PC-9 (cell line): ENCODE results near the gene PRDM16. TPM values are rescaled to one million over a fixed set of nuclear protein-coding genes. Genes with fewer than 3 reads are reported as not detected.

ENCODE experiments used
- BruUV-seq: library from RNA; stranded (reverse); fragments of 400-500 nt; replicated peaks from 2 replicates; lab custom pipeline; 2021; lab: Mats Ljungman, UMichigan
- CTCF ChIA-PET: fragments of 300-600 bp; sonication (Branson Sonifier 250); formaldehyde crosslinking; loops from one replicate; lab custom pipeline; 2022; ENCODE audit warnings: antibody characterized with exemption; lab: Charles Lee
- POLR2A ChIA-PET: fragments of 300-600 bp; sonication (Branson Sonifier 250); formaldehyde crosslinking; loops from one replicate; lab custom pipeline; 2022; ENCODE audit warnings: antibody characterized with exemption; ENCODE audit not compliant: unreplicated experiment; lab: Charles Lee
- DNase-seq, 2 experiments: peaks; one replicate each; pipeline versions ENCODE4 v3.0.0 to v3.0.0-alpha.2; 2015 to 2022; ENCODE audit warnings: mixed read lengths in 1 of 2
- H2AFZ ChIP-seq: fragments of 200-600 bp; sonication (generic); 2 replicates; pipeline ENCODE4 v1.8.1; 2017; ENCODE audit warnings: antibody characterized with exemption
- H3F3A ChIP-seq: fragments of 200-600 bp; sonication (generic); 2 replicates; pipeline ENCODE4 v1.8.1; 2017; ENCODE audit warnings: antibody characterized with exemption, mild to moderate bottlenecking, low read depth; ENCODE audit not compliant: insufficient read depth
- H3K27ac ChIP-seq: fragments of 200-600 bp; sonication (generic); 2 replicates; pipeline ENCODE4 v1.6.1; 2016; ENCODE audit warnings: mixed run types
- H3K27me3 ChIP-seq: fragments of 200-600 bp; sonication (generic); 2 replicates; pipeline ENCODE4 v1.6.1; 2016; ENCODE audit warnings: low read depth, mixed run types; ENCODE audit not compliant: insufficient read depth
- H3K36me3 ChIP-seq: fragments of 200-600 bp; sonication (generic); 2 replicates; pipeline ENCODE4 v1.6.1; 2016; ENCODE audit warnings: low read depth, mixed run types
- H3K4me1 ChIP-seq: fragments of 200-600 bp; sonication (generic); replicated peaks from 2 replicates; pipeline ENCODE4 v1.6.1; 2016; ENCODE audit warnings: mixed run types; ENCODE audit not compliant: insufficient read depth
- H3K4me2 ChIP-seq: fragments of 200-600 bp; sonication (generic); 2 replicates; pipeline ENCODE4 v1.6.1; 2017; ENCODE audit warnings: mixed run types
- H3K4me3 ChIP-seq: fragments of 200-600 bp; sonication (generic); 2 replicates; pipeline ENCODE4 v1.6.1; 2016; ENCODE audit warnings: mixed run types
- H3K79me2 ChIP-seq: fragments of 200-600 bp; sonication (generic); 2 replicates; pipeline ENCODE4 v1.6.1; 2017; ENCODE audit warnings: low read depth, mixed run types
- H3K9me2 ChIP-seq: fragments of 200-600 bp; sonication (generic); 2 replicates; pipeline ENCODE4 v1.8.1; 2017; ENCODE audit warnings: mild to moderate bottlenecking; ENCODE audit not compliant: insufficient read depth
- H3K9me3 ChIP-seq: fragments of 200-600 bp; sonication (generic); 2 replicates; pipeline ENCODE4 v1.8.1; 2016; ENCODE audit warnings: low read depth; ENCODE audit not compliant: insufficient read depth
- H4K20me1 ChIP-seq: fragments of 200-600 bp; sonication (generic); 2 replicates; pipeline ENCODE4 v1.8.1; 2017; ENCODE audit not compliant: insufficient read depth
- EZH2 ChIP-seq: fragments of 200-600 bp; sonication (generic); IDR thresholded peaks from 2 replicates; pipeline ENCODE4 v1.8.0; 2017; ENCODE audit warnings: antibody characterized with exemption, low read depth
- intact Hi-C: fragments of 100-400 bp; cut with micrococcal nuclease; formaldehyde crosslinking; loops from one replicate; pipeline ENCODE4 v1.10.0; 2022; ENCODE audit not compliant: unreplicated experiment
- total RNA-seq: library from RNA; stranded (reverse); gene quantifications from 2 replicates; pipeline ENCODE4 v1.2.3, GENCODE V29; 2021
- TF ChIP-seq, protein P1 (sequence below): fragments of 200-600 bp; sonication (generic); conservative IDR thresholded peaks from 2 replicates; pipeline ENCODE4 v1.6.1; 2017; ENCODE audit warnings: mixed run types, antibody characterized with exemption, mild to moderate bottlenecking, moderate library complexity

The PRDM16 gene
- total RNA-seq, 1 experiment from 2014 or later = not detected

DNA sequence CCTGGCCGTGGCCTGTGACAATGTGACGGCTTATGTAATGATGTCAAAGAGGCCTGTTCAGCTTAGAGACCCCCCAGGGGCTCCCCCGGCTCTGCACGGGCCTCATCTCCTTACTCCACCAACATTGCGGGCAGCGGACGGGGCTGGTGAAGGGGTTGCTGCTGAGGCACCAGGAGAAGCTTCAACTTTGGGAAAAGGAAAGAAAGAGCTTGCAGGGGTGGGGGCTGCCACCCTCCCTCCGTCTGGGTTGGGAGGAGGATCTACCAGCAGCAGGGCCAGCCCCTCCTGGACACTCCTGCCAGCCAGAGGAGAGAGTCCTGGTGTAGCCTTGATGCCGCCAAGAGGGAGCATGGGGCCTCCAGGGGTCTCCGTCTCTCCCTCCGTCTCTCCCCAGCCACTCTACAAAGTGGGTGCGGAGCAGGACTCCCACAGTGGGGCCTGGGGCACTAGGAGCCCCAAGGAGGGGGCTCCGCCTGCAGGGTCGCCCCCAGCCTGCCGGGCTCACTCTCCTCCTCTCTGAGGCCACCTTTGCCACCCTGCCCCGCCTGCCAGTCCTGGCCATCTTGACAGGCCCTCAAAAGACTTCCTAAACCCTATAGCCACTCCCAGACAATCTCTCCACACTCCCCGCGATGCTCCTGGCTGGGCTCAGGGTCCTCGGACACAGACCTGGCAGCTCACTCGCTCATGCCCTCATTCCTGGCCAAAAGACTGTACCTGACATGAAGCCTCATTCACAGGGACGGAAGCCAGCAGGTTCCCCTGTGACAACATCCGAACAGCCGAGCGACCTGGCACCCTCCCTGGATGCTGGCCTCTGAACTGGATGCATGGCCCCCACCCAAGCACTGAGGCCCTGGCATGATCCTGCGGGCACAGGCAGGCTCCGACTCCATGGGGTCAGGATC, 255.0 kb downstream of the PRDM16 start:
- no peak for DNase-seq
- BruUV-seq = no TSS peak
- H3K4me3 ChIP-seq = no peak overlapping the region
- no peaks in the 10 kb centered on the region for H3K9me3 ChIP-seq
- no peaks in the 10 kb centered on the region for H3K9me2 ChIP-seq
- no peaks in the 10 kb centered on the region for H3K4me1 ChIP-seq
- peaks cover 74% of the 10 kb centered on the region for H3K27me3 ChIP-seq
- ChIA-PET CTCF (interaction anchor here (0.6 kb wide), 1 partner anchor 302 kb away, joined by 23 read pairs; no protein-coding TSS in a partner anchor), POLR2A (no interaction called here)
- no peaks in the 10 kb centered on the region for H4K20me1 ChIP-seq
- H3K27ac ChIP-seq = no peak overlapping the region
- intact Hi-C loops = no loop called here
- H3F3A ChIP-seq = peaks cover 7% of the 10 kb centered on the region; the same call in 1 of the 2 replicates
- no peaks in the 10 kb centered on the region for H3K79me2 ChIP-seq
- H3K36me3 ChIP-seq = no peaks in the 10 kb centered on the region
- TF ChIP-seq, protein P1, sequence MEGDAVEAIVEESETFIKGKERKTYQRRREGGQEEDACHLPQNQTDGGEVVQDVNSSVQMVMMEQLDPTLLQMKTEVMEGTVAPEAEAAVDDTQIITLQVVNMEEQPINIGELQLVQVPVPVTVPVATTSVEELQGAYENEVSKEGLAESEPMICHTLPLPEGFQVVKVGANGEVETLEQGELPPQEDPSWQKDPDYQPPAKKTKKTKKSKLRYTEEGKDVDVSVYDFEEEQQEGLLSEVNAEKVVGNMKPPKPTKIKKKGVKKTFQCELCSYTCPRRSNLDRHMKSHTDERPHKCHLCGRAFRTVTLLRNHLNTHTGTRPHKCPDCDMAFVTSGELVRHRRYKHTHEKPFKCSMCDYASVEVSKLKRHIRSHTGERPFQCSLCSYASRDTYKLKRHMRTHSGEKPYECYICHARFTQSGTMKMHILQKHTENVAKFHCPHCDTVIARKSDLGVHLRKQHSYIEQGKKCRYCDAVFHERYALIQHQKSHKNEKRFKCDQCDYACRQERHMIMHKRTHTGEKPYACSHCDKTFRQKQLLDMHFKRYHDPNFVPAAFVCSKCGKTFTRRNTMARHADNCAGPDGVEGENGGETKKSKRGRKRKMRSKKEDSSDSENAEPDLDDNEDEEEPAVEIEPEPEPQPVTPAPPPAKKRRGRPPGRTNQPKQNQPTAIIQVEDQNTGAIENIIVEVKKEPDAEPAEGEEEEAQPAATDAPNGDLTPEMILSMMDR = no peak
- TF ChIP-seq EZH2 = no peak
- no peak overlapping the region for H2AFZ ChIP-seq
- H3K4me2 ChIP-seq = no peak overlapping the region

DNA sequence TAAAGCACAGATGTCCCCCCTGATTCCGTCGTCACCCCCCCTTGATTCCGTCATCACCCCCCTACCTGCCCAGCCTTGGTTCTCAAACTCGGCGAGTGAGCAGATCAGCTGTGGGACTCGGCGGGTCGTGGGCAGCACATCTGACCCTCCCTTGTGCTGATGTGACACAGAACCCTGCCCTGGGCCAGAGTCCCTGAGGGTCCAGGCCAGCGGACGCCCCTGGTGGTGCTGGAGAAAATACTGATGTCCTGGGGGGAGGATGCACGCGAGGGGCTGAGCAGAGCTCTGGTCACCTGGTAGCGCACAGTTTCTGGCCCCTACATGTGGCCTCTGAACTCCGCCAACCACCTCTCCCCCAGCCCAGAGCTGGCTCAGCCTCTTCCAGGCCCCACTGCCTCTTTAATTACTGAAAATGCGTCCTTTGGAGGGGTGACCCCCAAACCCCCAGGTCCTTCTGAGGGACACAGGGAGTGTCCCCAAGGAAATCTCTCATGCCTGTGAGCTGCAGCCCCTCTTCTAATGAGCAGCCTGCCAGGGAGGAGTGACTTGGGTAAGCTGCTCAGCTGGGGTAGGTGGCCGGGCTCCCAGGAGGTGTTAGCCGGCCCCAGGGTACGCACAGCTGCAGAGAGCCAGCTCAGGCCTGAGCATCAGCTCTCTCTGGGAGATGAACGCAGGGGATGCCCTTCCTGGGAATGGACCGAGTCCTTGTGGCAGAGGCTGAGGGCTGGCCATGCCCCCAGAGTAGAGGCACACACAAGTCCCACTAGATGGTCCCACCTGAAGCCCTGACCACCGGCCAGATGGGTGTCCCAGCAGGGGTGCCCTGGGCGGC, 255.9 kb downstream of the PRDM16 start:
- H4K20me1 ChIP-seq = no peaks in the 10 kb centered on the region
- no peaks in the 10 kb centered on the region for H3K79me2 ChIP-seq
- ChIA-PET CTCF (interaction anchor here (0.6 kb wide), 1 partner anchor 303 kb away, joined by 23 read pairs; no protein-coding TSS in a partner anchor), POLR2A (no interaction called here)
- H3K4me3 ChIP-seq = no peak overlapping the region
- BruUV-seq = no TSS peak
- no peak for DNase-seq
- intact Hi-C loops = no loop called here
- no peak overlapping the region for H2AFZ ChIP-seq
- H3K4me2 ChIP-seq = no peak overlapping the region
- peaks cover 7% of the 10 kb centered on the region; the same call in 1 of the 2 replicates for H3F3A ChIP-seq
- no peaks in the 10 kb centered on the region for H3K9me3 ChIP-seq
- TF ChIP-seq, protein P1 = no peak
- no peak for TF ChIP-seq EZH2
- H3K9me2 ChIP-seq = no peaks in the 10 kb centered on the region
- no peak overlapping the region for H3K27ac ChIP-seq
- H3K4me1 ChIP-seq = no peaks in the 10 kb centered on the region
- H3K36me3 ChIP-seq = no peaks in the 10 kb centered on the region
- H3K27me3 ChIP-seq = peaks cover 80% of the 10 kb centered on the region

DNA sequence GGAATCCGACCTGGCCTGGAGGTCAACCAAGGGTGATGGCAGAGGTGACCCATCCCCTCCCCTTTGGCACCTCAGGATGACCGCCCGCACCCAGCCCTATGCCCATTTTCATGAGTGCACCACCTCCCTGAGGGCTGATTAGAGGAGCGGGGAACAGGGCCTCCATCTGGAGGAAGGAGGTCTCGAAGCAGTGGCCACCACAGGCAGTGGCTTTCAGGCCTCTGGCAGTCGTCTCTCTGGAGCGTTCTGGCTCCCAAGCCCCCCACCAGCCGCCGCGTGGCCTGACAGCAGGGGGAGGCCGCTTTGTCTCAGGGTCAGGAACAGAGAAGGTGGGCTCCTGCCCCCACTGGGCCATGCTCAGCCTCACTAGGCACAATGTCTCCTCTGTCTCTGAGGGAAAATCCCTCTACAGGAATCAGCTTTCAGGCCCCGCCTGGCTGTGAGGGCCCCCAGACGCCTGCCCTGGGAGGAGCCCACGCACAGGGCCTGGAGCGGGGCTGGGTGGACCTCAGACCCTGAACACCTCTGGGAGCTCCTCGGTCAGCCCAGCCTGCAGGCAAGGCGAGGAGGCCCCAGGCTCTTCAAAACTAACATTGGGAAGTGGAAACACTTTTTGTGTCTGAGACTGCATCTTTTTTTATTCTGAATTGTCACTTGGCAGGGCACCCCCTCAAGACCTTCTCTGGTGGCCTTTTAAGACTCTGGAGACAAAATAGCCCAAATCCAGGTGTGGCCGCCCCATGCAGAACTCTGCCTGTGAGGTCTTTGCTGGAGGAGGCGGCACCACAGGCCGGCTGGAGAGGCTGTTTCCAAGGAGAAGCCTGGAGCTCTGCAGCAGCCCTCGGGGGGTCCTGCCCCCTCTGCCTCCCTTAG, 257.7 kb downstream of the PRDM16 start:
- CTCF ChIA-PET = no interaction called here
- POLR2A ChIA-PET = no interaction called here
- Histone ChIP-seq H3K79me2 (no peaks in the 10 kb centered on the region), H3K27me3 (peaks cover 98% of the 10 kb centered on the region), H3K9me3 (no peaks in the 10 kb centered on the region), H4K20me1 (no peaks in the 10 kb centered on the region), H2AFZ (no peak overlapping the region), H3K27ac (no peak overlapping the region), H3F3A (peaks cover 2% of the 10 kb centered on the region; the same call in 1 of the 2 replicates), H3K9me2 (no peaks in the 10 kb centered on the region), H3K4me3 (no peak overlapping the region), H3K36me3 (no peaks in the 10 kb centered on the region), H3K4me1 (no peaks in the 10 kb centered on the region), H3K4me2 (no peak overlapping the region)
- TF ChIP-seq, protein P1 = no peak
- no peak for TF ChIP-seq EZH2
- no TSS peak for BruUV-seq
- no peak for DNase-seq
- intact Hi-C loops = no loop called here
